Panc1 (cell line): ENCODE results near the gene COL6A3. TPM values are rescaled to one million over a fixed set of nuclear protein-coding genes. Genes with fewer than 3 reads are reported as not detected.

Source experiments
- ATAC-seq: fragments of 200-7000 bp; cut with Tn5 transposase; 2 replicates; pipeline ENCODE4 v1.9.1; 2020; ENCODE audit warnings: mild to moderate bottlenecking, moderate library complexity
- BruUV-seq: library from RNA; stranded (reverse); fragments of 400-500 nt; replicated peaks from 2 replicates; lab custom pipeline; 2021; lab: Mats Ljungman, UMichigan
- CTCF ChIA-PET: fragments of 300-600 bp; sonication (Branson Sonifier 250); formaldehyde crosslinking; loops from one replicate; lab custom pipeline; 2022; ENCODE audit warnings: antibody characterized with exemption; lab: Charles Lee
- POLR2A ChIA-PET: fragments of 300-600 bp; sonication (Branson Sonifier 250); formaldehyde crosslinking; loops from one replicate; lab custom pipeline; 2022; ENCODE audit warnings: antibody characterized with exemption; lab: Charles Lee
- DNase-seq: peaks from one replicate; pipeline ENCODE4 v3.0.0-alpha.2; 2010; ENCODE audit warnings: low read depth, low spot score
- H3K27ac ChIP-seq: 2 replicates; pipeline ENCODE4 v1.5.1; 2011; ENCODE audit warnings: mild to moderate bottlenecking, low read length, inconsistent platforms
- H3K27me3 ChIP-seq: fragments of 200-500 bp; sonication (Bioruptor generic); 2 replicates; pipeline ENCODE4 v1.6.0; 2014; ENCODE audit warnings: low read length, inconsistent platforms; ENCODE audit not compliant: control insufficient read depth, insufficient read depth
- H3K36me3 ChIP-seq: fragments of 200-500 bp; sonication (Bioruptor generic); 2 replicates; pipeline ENCODE4 v1.5.1; 2014; ENCODE audit warnings: inconsistent platforms, mild to moderate bottlenecking, low read length, moderate library complexity; ENCODE audit not compliant: control insufficient read depth, insufficient read depth
- H3K4me1 ChIP-seq: 2 replicates; pipeline ENCODE4 v1.5.1; 2011; ENCODE audit warnings: inconsistent platforms, mild to moderate bottlenecking, low read length, moderate library complexity; ENCODE audit not compliant: control insufficient read depth, insufficient read depth
- H3K4me3 ChIP-seq, 2 experiments: 2 replicates each; pipeline ENCODE4 v1.5.1; 2011 to 2012; ENCODE audit warnings: low read depth in 2 of 2, low read length in 2 of 2, mild to moderate bottlenecking in 2 of 2, inconsistent platforms in 1 of 2, moderate library complexity in 1 of 2
- H3K9me3 ChIP-seq: fragments of 200-500 bp; sonication (Bioruptor generic); 2 replicates; pipeline ENCODE4 v1.5.1; 2014; ENCODE audit warnings: low read depth, mild to moderate bottlenecking, inconsistent platforms, low read length, moderate library complexity; ENCODE audit not compliant: control insufficient read depth, insufficient read depth
- POLR2AphosphoS5 ChIP-seq: IDR thresholded peaks from 2 replicates; pipeline ENCODE4 v1.6.1; 2012; ENCODE audit warnings: mild to moderate bottlenecking, low read depth, low read length, moderate library complexity
- SIN3A ChIP-seq: IDR thresholded peaks from 2 replicates; pipeline ENCODE4 v1.6.1; 2012; ENCODE audit warnings: low read depth, mild to moderate bottlenecking, low read length, moderate library complexity, borderline replicate concordance; ENCODE audit not compliant: insufficient read depth
- TCF7L2 ChIP-seq: IDR thresholded peaks from 2 replicates; pipeline ENCODE4 v1.6.1; 2011; ENCODE audit warnings: mild to moderate bottlenecking, low read depth, low read length, inconsistent platforms
- in situ Hi-C: cut with HindIII; loops from 2 replicates; pipeline ENCODE4 v1.10.0; 2016; ENCODE audit warnings: low sequenced_read_pairs, low pct_unique_long_range_greater_than_20kb
- intact Hi-C: fragments of 100-400 bp; cut with micrococcal nuclease; formaldehyde crosslinking; loops from one replicate; pipeline ENCODE4 v1.10.0; 2022; ENCODE audit not compliant: unreplicated experiment
- total RNA-seq: library from RNA; stranded (reverse); gene quantifications from one replicate; pipeline ENCODE4 v1.2.1, GENCODE V29; 2021; ENCODE audit not compliant: unreplicated experiment
- TF ChIP-seq, protein P1 (sequence below): fragments of 450-650 bp; IDR thresholded peaks from 2 replicates; pipeline ENCODE4 v1.5.1; 2017; ENCODE audit warnings: mild to moderate bottlenecking
- TF ChIP-seq, protein P2 (sequence below), 2 experiments: IDR thresholded peaks; 2 replicates each; pipeline ENCODE4 v1.6.1; 2011 to 2012; ENCODE audit warnings: low read depth in 2 of 2, control low read depth in 1 of 2, low read length in 1 of 2, mild to moderate bottlenecking in 1 of 2, moderate library complexity in 1 of 2; ENCODE audit not compliant: insufficient read depth in 1 of 2

Gene COL6A3
- total RNA-seq, 1 experiment from 2014 or later = 0.69 TPM

GRCh38 chr2:237433920-237434676 is 20.1 kb upstream of the COL6A3 start:
- DNase-seq (no peak), ATAC-seq (no peak)
- BruUV-seq = no TSS peak
- CTCF ChIA-PET = no interaction called here
- intact Hi-C loops (no loop called here), in situ Hi-C loops (no loop called here)
- H3K9me3 ChIP-seq = no peaks in the 10 kb centered on the region
- peaks cover 31% of the 10 kb centered on the region for H3K4me1 ChIP-seq
- POLR2A ChIA-PET = no interaction called here
- TF ChIP-seq, protein P1, sequence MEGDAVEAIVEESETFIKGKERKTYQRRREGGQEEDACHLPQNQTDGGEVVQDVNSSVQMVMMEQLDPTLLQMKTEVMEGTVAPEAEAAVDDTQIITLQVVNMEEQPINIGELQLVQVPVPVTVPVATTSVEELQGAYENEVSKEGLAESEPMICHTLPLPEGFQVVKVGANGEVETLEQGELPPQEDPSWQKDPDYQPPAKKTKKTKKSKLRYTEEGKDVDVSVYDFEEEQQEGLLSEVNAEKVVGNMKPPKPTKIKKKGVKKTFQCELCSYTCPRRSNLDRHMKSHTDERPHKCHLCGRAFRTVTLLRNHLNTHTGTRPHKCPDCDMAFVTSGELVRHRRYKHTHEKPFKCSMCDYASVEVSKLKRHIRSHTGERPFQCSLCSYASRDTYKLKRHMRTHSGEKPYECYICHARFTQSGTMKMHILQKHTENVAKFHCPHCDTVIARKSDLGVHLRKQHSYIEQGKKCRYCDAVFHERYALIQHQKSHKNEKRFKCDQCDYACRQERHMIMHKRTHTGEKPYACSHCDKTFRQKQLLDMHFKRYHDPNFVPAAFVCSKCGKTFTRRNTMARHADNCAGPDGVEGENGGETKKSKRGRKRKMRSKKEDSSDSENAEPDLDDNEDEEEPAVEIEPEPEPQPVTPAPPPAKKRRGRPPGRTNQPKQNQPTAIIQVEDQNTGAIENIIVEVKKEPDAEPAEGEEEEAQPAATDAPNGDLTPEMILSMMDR = no peak
- TF ChIP-seq TCF7L2 (no peak), POLR2AphosphoS5 (no peak), SIN3A (no peak)
- TF ChIP-seq, protein P2, sequence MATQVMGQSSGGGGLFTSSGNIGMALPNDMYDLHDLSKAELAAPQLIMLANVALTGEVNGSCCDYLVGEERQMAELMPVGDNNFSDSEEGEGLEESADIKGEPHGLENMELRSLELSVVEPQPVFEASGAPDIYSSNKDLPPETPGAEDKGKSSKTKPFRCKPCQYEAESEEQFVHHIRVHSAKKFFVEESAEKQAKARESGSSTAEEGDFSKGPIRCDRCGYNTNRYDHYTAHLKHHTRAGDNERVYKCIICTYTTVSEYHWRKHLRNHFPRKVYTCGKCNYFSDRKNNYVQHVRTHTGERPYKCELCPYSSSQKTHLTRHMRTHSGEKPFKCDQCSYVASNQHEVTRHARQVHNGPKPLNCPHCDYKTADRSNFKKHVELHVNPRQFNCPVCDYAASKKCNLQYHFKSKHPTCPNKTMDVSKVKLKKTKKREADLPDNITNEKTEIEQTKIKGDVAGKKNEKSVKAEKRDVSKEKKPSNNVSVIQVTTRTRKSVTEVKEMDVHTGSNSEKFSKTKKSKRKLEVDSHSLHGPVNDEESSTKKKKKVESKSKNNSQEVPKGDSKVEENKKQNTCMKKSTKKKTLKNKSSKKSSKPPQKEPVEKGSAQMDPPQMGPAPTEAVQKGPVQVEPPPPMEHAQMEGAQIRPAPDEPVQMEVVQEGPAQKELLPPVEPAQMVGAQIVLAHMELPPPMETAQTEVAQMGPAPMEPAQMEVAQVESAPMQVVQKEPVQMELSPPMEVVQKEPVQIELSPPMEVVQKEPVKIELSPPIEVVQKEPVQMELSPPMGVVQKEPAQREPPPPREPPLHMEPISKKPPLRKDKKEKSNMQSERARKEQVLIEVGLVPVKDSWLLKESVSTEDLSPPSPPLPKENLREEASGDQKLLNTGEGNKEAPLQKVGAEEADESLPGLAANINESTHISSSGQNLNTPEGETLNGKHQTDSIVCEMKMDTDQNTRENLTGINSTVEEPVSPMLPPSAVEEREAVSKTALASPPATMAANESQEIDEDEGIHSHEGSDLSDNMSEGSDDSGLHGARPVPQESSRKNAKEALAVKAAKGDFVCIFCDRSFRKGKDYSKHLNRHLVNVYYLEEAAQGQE (IDR thresholded peaks at IDR 0.05; ENCODE audit: insufficient read depth in 1 of 2, low read depth in 2 of 2, low read length in 1 of 2) = no peak
- H3K27ac ChIP-seq = no peak overlapping the region
- no peaks in the 10 kb centered on the region for H3K27me3 ChIP-seq
- no peak overlapping the region for H3K4me3 ChIP-seq
- H3K36me3 ChIP-seq = no peaks in the 10 kb centered on the region

- no TSS peak for BruUV-seq
- peak; percentile 90 for ATAC-seq
Observed at GRCh38 chr2:237432484-237433092, 18.6 kb upstream of the COL6A3 start.

More at GRCh38 chr2:237432484-237433092, 18.6 kb upstream of the COL6A3 start:
- DNase-seq = no peak
- in situ Hi-C loops (no loop called here), intact Hi-C loops (no loop called here)
- H3K4me1 ChIP-seq = peaks cover 31% of the 10 kb centered on the region
- H3K27ac ChIP-seq = 0 out of 2 replicates have a peak overlapping the region, but pooled peaks have one; percentile 2
- POLR2A ChIA-PET = no interaction called here
- no peaks in the 10 kb centered on the region for H3K36me3 ChIP-seq
- CTCF ChIA-PET = interaction anchor here (0.7 kb wide), 1 partner anchor 11 kb away, joined by 6 read pairs; no protein-coding TSS in a partner anchor
- H3K4me3 ChIP-seq = peak overlapping the region in 1 of 2 experiments; percentile 28; a peak in 2 of 4 replicates
- H3K27me3 ChIP-seq = no peaks in the 10 kb centered on the region
- no peaks in the 10 kb centered on the region for H3K9me3 ChIP-seq
- TF ChIP-seq POLR2AphosphoS5 (no peak), SIN3A (no peak), TCF7L2 (no peak)
- TF ChIP-seq, protein P2 (IDR thresholded peaks at IDR 0.05; ENCODE audit: insufficient read depth in 1 of 2, low read depth in 2 of 2, low read length in 1 of 2) = no peak
- TF ChIP-seq, protein P1 = no peak
